SK-N-MC (cell line): ENCODE measurements around the gene YOD1.

Experiments used
- DNase-seq: peaks from one replicate; pipeline ENCODE4 v3.0.0-alpha.2; 2011; ENCODE audit warnings: low read depth, low spot score
- H3K27ac ChIP-seq: fragments of 200-600 bp; sonication (generic); 2 replicates; pipeline ENCODE4 v1.5.1; 2016; ENCODE audit warnings: mixed run types
- H3K36me3 ChIP-seq: fragments of 200-600 bp; sonication (generic); 2 replicates; pipeline ENCODE4 v1.6.1; 2017; ENCODE audit warnings: antibody characterized with exemption, low read length, mixed read lengths; ENCODE audit not compliant: insufficient read depth
- H3K4me3 ChIP-seq: fragments of 200-600 bp; sonication (generic); 2 replicates; pipeline ENCODE4 v1.5.1; 2016
- H3K9ac ChIP-seq: fragments of 200-600 bp; sonication (generic); 2 replicates; pipeline ENCODE4 v1.8.0; 2017; ENCODE audit warnings: mixed run types, mixed read lengths; ENCODE audit not compliant: insufficient read length
- H3K9me3 ChIP-seq: fragments of 200-600 bp; sonication (generic); 2 replicates; pipeline ENCODE4 v1.6.1; 2017; ENCODE audit warnings: low read depth, mild to moderate bottlenecking, antibody characterized with exemption, low read length, moderate library complexity, mixed read lengths
- EZH2 ChIP-seq: fragments of 200-600 bp; sonication (generic); IDR thresholded peaks from one replicate; pipeline ENCODE4 v1.6.1; 2017; ENCODE audit warnings: antibody characterized with exemption
- FOXP2 ChIP-seq: optimal IDR thresholded peaks from 2 replicates; pipeline ENCODE3; 2011; ENCODE audit warnings: mild to moderate bottlenecking, moderate library complexity; ENCODE audit not compliant: insufficient read depth; ENCODE audit errors: extremely low read length, control extremely low read depth
- POLR2AphosphoS5 ChIP-seq: IDR thresholded peaks from 2 replicates; pipeline ENCODE4 v1.6.1; 2012; ENCODE audit warnings: mild to moderate bottlenecking, low read depth, low read length, borderline replicate concordance

Gene YOD1

GRCh38 chr1:207034208-207034607 lies 16.8 kb downstream of the YOD1 start:
- Histone ChIP-seq H3K9me3 (no peaks in the 10 kb centered on the region), H3K27ac (peak overlapping the region; percentile 52; the same call in 1 of the 2 replicates), H3K36me3 (no peaks in the 10 kb centered on the region), H3K9ac (no peak overlapping the region), H3K4me3 (no peak overlapping the region)
- TF ChIP-seq EZH2 (no peak), FOXP2 (no peak), POLR2AphosphoS5 (no peak)
- DNase-seq, result no peak

- TF ChIP-seq EZH2 (no peak), POLR2AphosphoS5 (no peak), FOXP2 (no peak)
- no peak overlapping the region for H3K4me3 ChIP-seq
- peak overlapping the region; percentile 52; the same call in 1 of the 2 replicates for H3K27ac ChIP-seq
- H3K9ac ChIP-seq, result no peak overlapping the region
- DNase-seq, result no peak
- no peaks in the 10 kb centered on the region for H3K36me3 ChIP-seq
- H3K9me3 ChIP-seq, result no peaks in the 10 kb centered on the region
Measured at GRCh38 chr1:207033302-207033701, 17.7 kb downstream of the YOD1 start.

GRCh38 chr1:207032528-207033017 lies 18.4 kb downstream of the YOD1 start, which contains the start of gene C1orf116:
TSS of gene C1orf116 (minus strand) at chr1:207032756. CDS start at chr1:207027598, 5,158 bp downstream.
- Histone ChIP-seq H3K9ac (no peak within 1 kb of the TSS), H3K27ac (peak within 1 kb of the TSS; percentile 52; the same call in 1 of the 2 replicates), H3K36me3 (no peaks in the 10 kb centered on the region), H3K9me3 (no peaks in the 10 kb centered on the region), H3K4me3 (no peak within 1 kb of the TSS)
- no peak for DNase-seq
- no peak for TF ChIP-seq EZH2
- no peak for TF ChIP-seq FOXP2
- TF ChIP-seq POLR2AphosphoS5, result no peak

- no peak overlapping the region for H3K4me3 ChIP-seq
Measured at GRCh38 chr1:207031632-207032264, 19.3 kb downstream of the YOD1 start.

GRCh38 chr1:207031016-207031415 lies 20.0 kb downstream of the YOD1 start:
- H3K9ac ChIP-seq, result no peak overlapping the region
- no peak for TF ChIP-seq FOXP2
- TF ChIP-seq EZH2, result no peak
- no peak for TF ChIP-seq POLR2AphosphoS5
- no peak overlapping the region for H3K4me3 ChIP-seq
- no peaks in the 10 kb centered on the region for H3K36me3 ChIP-seq
- no peak for DNase-seq
- H3K27ac ChIP-seq, result no peak overlapping the region
- no peaks in the 10 kb centered on the region for H3K9me3 ChIP-seq

More at GRCh38 chr1:207031632-207032264, 19.3 kb downstream of the YOD1 start:
- Histone ChIP-seq H3K36me3 (no peaks in the 10 kb centered on the region), H3K9ac (no peak overlapping the region), H3K9me3 (no peaks in the 10 kb centered on the region), H3K27ac (no peak overlapping the region)
- DNase-seq, result no peak
- TF ChIP-seq FOXP2, result no peak
- no peak for TF ChIP-seq POLR2AphosphoS5
- TF ChIP-seq EZH2, result no peak

- DNase-seq, result no peak
- H3K4me3 ChIP-seq, result no peak overlapping the region
- no peaks in the 10 kb centered on the region for H3K9me3 ChIP-seq
- H3K27ac ChIP-seq, result no peak overlapping the region
- no peaks in the 10 kb centered on the region for H3K36me3 ChIP-seq
- no peak overlapping the region for H3K9ac ChIP-seq
- no peak for TF ChIP-seq FOXP2
- no peak for TF ChIP-seq POLR2AphosphoS5
- TF ChIP-seq EZH2, result no peak
Measured at GRCh38 chr1:207030522-207031009, 20.4 kb downstream of the YOD1 start.

GRCh38 chr1:207029701-207030521 lies 21.1 kb downstream of the YOD1 start:
- Histone ChIP-seq H3K27ac (peak overlapping the region; percentile 51; the same call in 1 of the 2 replicates), H3K36me3 (no peaks in the 10 kb centered on the region), H3K9me3 (no peaks in the 10 kb centered on the region), H3K4me3 (0 out of 2 replicates have a peak overlapping the region, but pooled peaks have one; percentile 23), H3K9ac (no peak overlapping the region)
- TF ChIP-seq POLR2AphosphoS5 (no peak), FOXP2 (no peak), EZH2 (no peak)
- DNase-seq, result no peak
